Measurements from ENCODE around the gene TPM1.

DNA sequence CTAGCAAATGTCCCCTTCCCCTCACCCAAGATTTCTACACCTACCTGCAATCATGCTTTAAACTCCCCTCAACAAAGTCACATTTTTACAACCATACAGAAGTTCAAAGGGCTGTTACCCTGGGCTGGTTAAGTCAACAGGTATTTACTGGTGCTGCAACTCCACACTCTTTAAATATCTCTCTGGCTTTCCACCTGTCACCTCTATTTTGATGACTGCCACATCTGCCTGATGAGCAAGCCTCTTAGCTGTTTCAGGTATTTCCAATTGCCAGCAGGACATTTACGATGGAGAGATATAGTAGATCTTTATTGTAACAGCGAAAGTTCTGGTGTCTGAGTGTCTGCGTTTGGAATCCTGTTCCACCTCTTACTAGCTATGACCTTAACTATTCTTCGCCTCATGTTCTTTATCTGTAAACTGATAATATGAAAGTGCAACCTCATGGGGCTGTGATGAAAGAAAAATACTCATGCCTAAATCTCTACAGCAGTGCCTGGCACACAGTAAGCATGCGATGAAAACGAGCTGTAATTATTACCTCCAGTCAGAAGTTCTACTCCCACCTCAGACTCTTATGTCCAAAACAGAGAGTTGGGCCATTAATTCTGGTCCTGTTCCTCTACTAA is 44.2 kb upstream of the TPM1 start:
- TF ChIP-seq, protein P1, sequence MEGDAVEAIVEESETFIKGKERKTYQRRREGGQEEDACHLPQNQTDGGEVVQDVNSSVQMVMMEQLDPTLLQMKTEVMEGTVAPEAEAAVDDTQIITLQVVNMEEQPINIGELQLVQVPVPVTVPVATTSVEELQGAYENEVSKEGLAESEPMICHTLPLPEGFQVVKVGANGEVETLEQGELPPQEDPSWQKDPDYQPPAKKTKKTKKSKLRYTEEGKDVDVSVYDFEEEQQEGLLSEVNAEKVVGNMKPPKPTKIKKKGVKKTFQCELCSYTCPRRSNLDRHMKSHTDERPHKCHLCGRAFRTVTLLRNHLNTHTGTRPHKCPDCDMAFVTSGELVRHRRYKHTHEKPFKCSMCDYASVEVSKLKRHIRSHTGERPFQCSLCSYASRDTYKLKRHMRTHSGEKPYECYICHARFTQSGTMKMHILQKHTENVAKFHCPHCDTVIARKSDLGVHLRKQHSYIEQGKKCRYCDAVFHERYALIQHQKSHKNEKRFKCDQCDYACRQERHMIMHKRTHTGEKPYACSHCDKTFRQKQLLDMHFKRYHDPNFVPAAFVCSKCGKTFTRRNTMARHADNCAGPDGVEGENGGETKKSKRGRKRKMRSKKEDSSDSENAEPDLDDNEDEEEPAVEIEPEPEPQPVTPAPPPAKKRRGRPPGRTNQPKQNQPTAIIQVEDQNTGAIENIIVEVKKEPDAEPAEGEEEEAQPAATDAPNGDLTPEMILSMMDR (IDR thresholded peaks at IDR 0.05): no peak
- TF ChIP-seq ZNF263 (CRISPR knock-in tag; IDR thresholded peaks at IDR 0.05; ENCODE audit: low read depth): no peak
- no peak for TF ChIP-seq RELA (CRISPR knock-in tag; IDR thresholded peaks at IDR 0.05; ENCODE audit: borderline replicate concordance)
- no peak for TF ChIP-seq ATF6 (CRISPR knock-in tag; IDR thresholded peaks at IDR 0.05)
